Endothelial cell (in vitro differentiated cells): ENCODE measurements around the gene TMEM170B. TPM values are rescaled to one million over a fixed set of nuclear protein-coding genes. Genes with fewer than 3 reads are reported as not detected.

Source experiments
- DNase-seq: peaks from one replicate; pipeline ENCODE4 v3.0.0; 2021; ENCODE audit warnings: low spot score
- H3K27ac Mint-ChIP-seq: one replicate; pipeline ENCODE4 v1.8.0; 2021; ENCODE audit warnings: mixed read lengths, inconsistent platforms; ENCODE audit not compliant: unreplicated experiment
- H3K27me3 Mint-ChIP-seq: one replicate; pipeline ENCODE4 v1.8.0; 2021; ENCODE audit warnings: mild to moderate bottlenecking, moderate library complexity, mixed read lengths, inconsistent platforms; ENCODE audit not compliant: unreplicated experiment
- H3K36me3 Mint-ChIP-seq: one replicate; pipeline ENCODE4 v1.8.0; 2021; ENCODE audit warnings: mild to moderate bottlenecking, low read depth, mixed read lengths, inconsistent platforms; ENCODE audit not compliant: unreplicated experiment
- H3K4me1 Mint-ChIP-seq: one replicate; pipeline ENCODE4 v1.8.0; 2021; ENCODE audit warnings: mild to moderate bottlenecking, mixed read lengths, inconsistent platforms; ENCODE audit not compliant: unreplicated experiment
- H3K4me3 Mint-ChIP-seq: one replicate; pipeline ENCODE4 v1.8.0; 2021; ENCODE audit warnings: mild to moderate bottlenecking, mixed read lengths, inconsistent platforms; ENCODE audit not compliant: unreplicated experiment
- H3K9me3 Mint-ChIP-seq: one replicate; pipeline ENCODE4 v1.8.0; 2021; ENCODE audit warnings: mixed read lengths, inconsistent platforms; ENCODE audit not compliant: unreplicated experiment
- total RNA-seq: library from RNA; stranded (reverse); fragmentation: NEBNext Ultra II Directional; extraction: Animal tissue kit (Norgen Biotek cat#: 25700); gene quantifications from one replicate; pipeline ENCODE4 v1.2.1, GENCODE V29; 2021; ENCODE audit not compliant: unreplicated experiment
- TF ChIP-seq, protein P1 (sequence below): fragments of 200-600 bp; sonication (generic); IDR thresholded peaks from one replicate; pipeline ENCODE4 v1.5.0; 2021; ENCODE audit warnings: antibody characterized with exemption; ENCODE audit not compliant: unreplicated experiment

TMEM170B gene
- total RNA-seq, 1 donor from 2014 or later, result 5.0 TPM

DNA sequence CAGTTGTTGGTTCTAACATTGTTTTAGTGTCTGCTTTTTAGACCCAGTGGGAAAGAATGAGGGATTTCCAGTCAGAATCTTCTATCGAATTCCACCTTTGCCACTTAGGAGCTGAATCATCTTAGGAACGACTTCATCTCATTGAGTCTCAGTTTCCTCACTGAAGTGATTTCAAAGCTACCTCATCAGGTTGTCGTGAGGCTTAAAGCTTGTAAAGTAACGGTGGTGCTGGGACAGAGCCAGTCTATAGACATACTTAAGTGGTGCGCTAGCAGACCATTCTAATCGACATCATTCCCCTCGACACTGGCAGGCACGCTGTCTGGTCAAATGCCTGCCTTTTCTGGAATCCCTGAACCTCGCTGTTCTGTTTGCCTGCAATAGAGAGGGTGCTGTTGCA is 55.5 kb downstream of the TMEM170B start:
- peaks cover 4% of the 10 kb centered on the region for H3K4me1 Mint-ChIP-seq
- H3K9me3 Mint-ChIP-seq, result no peaks in the 10 kb centered on the region
- H3K27ac Mint-ChIP-seq, result no peak overlapping the region
- H3K4me3 Mint-ChIP-seq, result no peak overlapping the region
- H3K27me3 Mint-ChIP-seq, result peaks cover 2% of the 10 kb centered on the region
- no peak for DNase-seq
- TF ChIP-seq, protein P1, sequence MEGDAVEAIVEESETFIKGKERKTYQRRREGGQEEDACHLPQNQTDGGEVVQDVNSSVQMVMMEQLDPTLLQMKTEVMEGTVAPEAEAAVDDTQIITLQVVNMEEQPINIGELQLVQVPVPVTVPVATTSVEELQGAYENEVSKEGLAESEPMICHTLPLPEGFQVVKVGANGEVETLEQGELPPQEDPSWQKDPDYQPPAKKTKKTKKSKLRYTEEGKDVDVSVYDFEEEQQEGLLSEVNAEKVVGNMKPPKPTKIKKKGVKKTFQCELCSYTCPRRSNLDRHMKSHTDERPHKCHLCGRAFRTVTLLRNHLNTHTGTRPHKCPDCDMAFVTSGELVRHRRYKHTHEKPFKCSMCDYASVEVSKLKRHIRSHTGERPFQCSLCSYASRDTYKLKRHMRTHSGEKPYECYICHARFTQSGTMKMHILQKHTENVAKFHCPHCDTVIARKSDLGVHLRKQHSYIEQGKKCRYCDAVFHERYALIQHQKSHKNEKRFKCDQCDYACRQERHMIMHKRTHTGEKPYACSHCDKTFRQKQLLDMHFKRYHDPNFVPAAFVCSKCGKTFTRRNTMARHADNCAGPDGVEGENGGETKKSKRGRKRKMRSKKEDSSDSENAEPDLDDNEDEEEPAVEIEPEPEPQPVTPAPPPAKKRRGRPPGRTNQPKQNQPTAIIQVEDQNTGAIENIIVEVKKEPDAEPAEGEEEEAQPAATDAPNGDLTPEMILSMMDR, result no peak
- no peaks in the 10 kb centered on the region for H3K36me3 Mint-ChIP-seq

DNA sequence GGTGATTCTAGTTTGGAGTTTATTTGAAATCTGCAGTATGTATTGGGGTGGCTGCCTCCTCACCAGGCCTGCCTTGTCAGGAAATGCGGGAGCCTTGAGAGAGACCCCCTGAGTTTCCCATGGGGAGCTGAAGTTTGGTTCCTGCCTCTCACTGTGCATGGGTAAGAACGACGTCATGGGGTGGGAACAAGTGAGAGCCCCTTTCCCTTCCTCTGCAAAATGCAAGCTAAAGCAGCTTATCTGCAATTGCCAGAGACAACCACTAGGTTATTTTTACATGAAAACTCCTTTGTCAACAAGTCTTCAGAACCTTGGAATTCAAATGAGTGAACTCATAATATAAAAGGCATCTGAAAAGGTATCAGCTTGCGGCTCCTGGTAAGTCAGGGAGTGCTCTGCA is 58.4 kb downstream of the TMEM170B start:
- H3K27ac Mint-ChIP-seq, result peak overlapping the region; percentile 36
- H3K4me1 Mint-ChIP-seq, result peaks cover 4% of the 10 kb centered on the region
- peaks cover 5% of the 10 kb centered on the region for H3K27me3 Mint-ChIP-seq
- TF ChIP-seq, protein P1, result peak; percentile 77
- no peaks in the 10 kb centered on the region for H3K9me3 Mint-ChIP-seq
- no peaks in the 10 kb centered on the region for H3K36me3 Mint-ChIP-seq
- no peak overlapping the region for H3K4me3 Mint-ChIP-seq
- peak; percentile 19 for DNase-seq

DNA sequence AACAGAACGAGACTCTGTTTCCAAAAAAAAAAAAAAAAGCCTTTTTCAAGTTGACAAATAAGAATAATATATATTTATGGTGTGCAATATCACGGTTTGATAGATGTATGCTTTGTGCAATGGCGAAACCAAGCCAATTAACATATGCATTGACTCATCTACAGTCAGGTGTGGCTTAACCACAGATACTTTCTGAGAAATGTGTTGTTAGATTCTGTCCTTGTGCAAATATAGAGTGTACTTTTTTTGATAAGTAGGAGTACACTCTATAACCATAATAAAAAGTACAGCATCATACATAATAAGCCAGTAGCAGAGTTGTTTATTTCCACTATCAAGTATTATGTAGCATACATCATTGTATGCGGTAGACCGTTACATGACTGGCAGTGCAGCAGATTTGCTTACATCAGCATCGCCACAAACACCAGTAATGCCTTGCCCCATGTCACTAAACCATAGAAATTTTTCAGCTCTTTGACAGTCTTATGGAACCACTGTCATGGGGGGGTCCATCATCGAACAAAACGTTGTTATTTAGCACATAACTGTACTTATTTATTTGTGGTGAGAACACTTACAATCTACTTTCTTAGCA is 59.2 kb downstream of the TMEM170B start:
- TF ChIP-seq, protein P1, result no peak
- Mint-ChIP-seq H3K9me3 (no peaks in the 10 kb centered on the region), H3K27ac (no peak overlapping the region), H3K4me3 (no peak overlapping the region), H3K4me1 (peaks cover 4% of the 10 kb centered on the region), H3K27me3 (peaks cover 5% of the 10 kb centered on the region), H3K36me3 (no peaks in the 10 kb centered on the region)
- no peak for DNase-seq

DNA sequence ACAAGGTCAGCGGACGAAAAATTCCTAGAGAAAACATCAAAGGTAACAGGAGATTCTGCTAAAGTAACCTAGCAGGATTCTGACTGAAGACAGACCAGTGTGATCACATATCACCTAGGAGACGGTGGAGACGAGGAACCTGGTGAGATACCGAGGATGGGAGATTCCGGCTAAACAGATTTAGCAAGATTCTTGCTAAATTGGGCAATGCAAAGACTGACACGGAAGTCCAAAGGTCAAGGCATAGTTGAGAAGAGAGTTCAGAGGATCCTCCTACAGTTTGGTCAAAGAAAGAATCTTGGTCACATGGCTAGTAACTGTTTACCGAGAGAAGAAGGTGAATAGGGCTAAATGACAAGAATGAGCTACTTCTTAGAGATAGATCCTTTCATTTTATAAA is 61.1 kb downstream of the TMEM170B start:
- Mint-ChIP-seq H3K27ac (no peak overlapping the region), H3K4me1 (peaks cover 4% of the 10 kb centered on the region), H3K27me3 (peaks cover 3% of the 10 kb centered on the region), H3K4me3 (no peak overlapping the region), H3K36me3 (no peaks in the 10 kb centered on the region), H3K9me3 (no peaks in the 10 kb centered on the region)
- DNase-seq, result no peak
- TF ChIP-seq, protein P1, result no peak

DNA sequence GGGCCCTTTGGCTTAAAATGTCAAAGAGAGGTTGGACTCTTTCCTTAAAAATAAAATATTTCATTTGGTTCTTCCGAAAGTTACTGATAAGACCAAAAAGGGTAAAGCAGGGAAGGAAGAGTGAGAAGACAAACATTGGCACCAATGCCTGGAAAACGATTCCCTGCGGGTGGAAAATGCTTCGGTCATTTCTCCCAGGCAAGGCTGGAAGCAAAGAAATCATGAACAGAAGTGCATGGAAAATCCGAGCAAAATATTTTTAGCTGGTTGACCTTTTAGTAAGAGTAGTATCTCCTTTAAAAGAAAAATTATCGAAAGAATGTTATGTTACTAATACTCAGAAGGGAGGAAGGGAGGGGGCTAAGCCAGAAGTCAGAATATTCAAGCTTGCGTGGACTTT is 62.7 kb downstream of the TMEM170B start:
- no peak for DNase-seq
- TF ChIP-seq, protein P1, result no peak
- Mint-ChIP-seq H3K4me3 (no peak overlapping the region), H3K36me3 (no peaks in the 10 kb centered on the region), H3K27me3 (peaks cover 3% of the 10 kb centered on the region), H3K4me1 (peaks cover 7% of the 10 kb centered on the region), H3K27ac (no peak overlapping the region), H3K9me3 (no peaks in the 10 kb centered on the region)
